H9 (cell line): Measurements from ENCODE around the gene LTB4R. TPM values are rescaled to one million over a fixed set of nuclear protein-coding genes. Genes with fewer than 3 reads are reported as not detected.

Experiments
- DNase-seq: peaks from one replicate; pipeline ENCODE4 v3.0.0-alpha.2; 2017
- H2AFZ ChIP-seq: one replicate; pipeline ENCODE4 v1.6.1; 2013; ENCODE audit warnings: mild to moderate bottlenecking, low read length, control low read depth, moderate library complexity
- H2AK5ac ChIP-seq: 2 replicates; pipeline ENCODE4 v1.6.1; 2013; ENCODE audit warnings: low read length, control low read depth, mixed read lengths; ENCODE audit not compliant: insufficient read length
- H2BK120ac ChIP-seq: one replicate; pipeline ENCODE4 v1.6.1; 2013; ENCODE audit warnings: low read depth, mild to moderate bottlenecking, low read length, control low read depth, inconsistent platforms; ENCODE audit not compliant: poor library complexity, severe bottlenecking
- H2BK12ac ChIP-seq: 2 replicates; pipeline ENCODE4 v1.6.1; 2013; ENCODE audit warnings: low read length, control low read depth, mixed read lengths, low read depth; ENCODE audit not compliant: insufficient read length
- H2BK15ac ChIP-seq: 2 replicates; pipeline ENCODE4 v1.6.1; 2013; ENCODE audit warnings: low read depth, low read length, control low read depth
- H2BK20ac ChIP-seq: one replicate; pipeline ENCODE4 v1.6.1; 2013; ENCODE audit warnings: low read depth, mild to moderate bottlenecking, low read length, control low read depth, inconsistent platforms; ENCODE audit not compliant: poor library complexity, severe bottlenecking
- H2BK5ac ChIP-seq: 2 replicates; pipeline ENCODE4 v1.6.1; 2013; ENCODE audit warnings: low read length, control low read depth, mixed read lengths; ENCODE audit not compliant: insufficient read length
- H3K14ac ChIP-seq: 2 replicates; pipeline ENCODE4 v1.6.1; 2013; ENCODE audit warnings: low read length, control low read depth; ENCODE audit not compliant: insufficient read depth
- H3K18ac ChIP-seq: 2 replicates; pipeline ENCODE4 v1.6.1; 2013; ENCODE audit warnings: low read depth, mild to moderate bottlenecking, mixed read lengths, low read length, control low read depth; ENCODE audit not compliant: insufficient read length
- H3K23ac ChIP-seq: 2 replicates; pipeline ENCODE4 v1.6.1; 2013; ENCODE audit warnings: low read length, control low read depth, mixed read lengths, low read depth; ENCODE audit not compliant: insufficient read length
- H3K23me2 ChIP-seq: 2 replicates; pipeline ENCODE4 v1.6.1; 2013; ENCODE audit warnings: low read depth, mild to moderate bottlenecking, mixed read lengths, low read length, control low read depth; ENCODE audit not compliant: insufficient read length, poor library complexity, severe bottlenecking
- H3K27ac ChIP-seq: 2 replicates; pipeline ENCODE4 v1.5.1; 2013; ENCODE audit warnings: low read length, control low read depth, mixed read lengths, low read depth; ENCODE audit not compliant: insufficient read length
- H3K27me3 ChIP-seq: 2 replicates; pipeline ENCODE4 v1.6.1; 2013; ENCODE audit warnings: low read length, control low read depth, inconsistent platforms; ENCODE audit not compliant: insufficient read depth
- H3K4ac ChIP-seq: 2 replicates; pipeline ENCODE4 v1.6.1; 2013; ENCODE audit warnings: low read depth, mild to moderate bottlenecking, control low read depth, inconsistent platforms, low read length, moderate library complexity
- H3K4me1 ChIP-seq: 2 replicates; pipeline ENCODE4 v1.6.1; 2013; ENCODE audit warnings: low read length, control low read depth, inconsistent platforms; ENCODE audit not compliant: insufficient read depth
- H3K4me2 ChIP-seq: 2 replicates; pipeline ENCODE4 v1.6.1; 2013; ENCODE audit warnings: low read length, control low read depth, mixed read lengths; ENCODE audit not compliant: insufficient read length, insufficient read depth
- H3K56ac ChIP-seq: 2 replicates; pipeline ENCODE4 v1.6.1; 2013; ENCODE audit warnings: low read depth, mild to moderate bottlenecking, mixed read lengths, low read length, control low read depth; ENCODE audit not compliant: insufficient read length
- H3K79me1 ChIP-seq: 2 replicates; pipeline ENCODE4 v1.6.1; 2013; ENCODE audit warnings: low read depth, mild to moderate bottlenecking, moderate library complexity, low read length, control low read depth, inconsistent platforms; ENCODE audit not compliant: insufficient read depth, poor library complexity, severe bottlenecking
- H3K79me2 ChIP-seq: 2 replicates; pipeline ENCODE4 v1.6.1; 2013; ENCODE audit warnings: low read length, control low read depth, inconsistent platforms; ENCODE audit not compliant: insufficient read depth
- H3K9ac ChIP-seq: 2 replicates; pipeline ENCODE4 v1.6.1; 2013; ENCODE audit warnings: low read length, control low read depth, mixed read lengths; ENCODE audit not compliant: insufficient read length; ENCODE audit errors: extremely low read depth
- H3K9me3 ChIP-seq: one replicate; pipeline ENCODE4 v1.6.1; 2013; ENCODE audit warnings: low read depth, low read length, inconsistent platforms; ENCODE audit not compliant: control insufficient read depth
- H3T11ph ChIP-seq: one replicate; pipeline ENCODE4 v1.6.1; 2013; ENCODE audit warnings: mild to moderate bottlenecking, low read length, control low read depth, inconsistent platforms
- H4K20me1 ChIP-seq: one replicate; pipeline ENCODE4 v1.6.1; 2013; ENCODE audit not compliant: control insufficient read depth, insufficient read length, insufficient read depth
- H4K5ac ChIP-seq: 2 replicates; pipeline ENCODE4 v1.6.1; 2013; ENCODE audit warnings: low read depth, mild to moderate bottlenecking, mixed read lengths, low read length, control low read depth; ENCODE audit not compliant: insufficient read length
- H4K8ac ChIP-seq: replicated peaks from 2 replicates; pipeline ENCODE4 v1.6.1; 2013; ENCODE audit warnings: low read length, control low read depth, mixed read lengths, low read depth; ENCODE audit not compliant: insufficient read length
- H4K91ac ChIP-seq: 2 replicates; pipeline ENCODE4 v1.6.1; 2013; ENCODE audit warnings: low read depth, mild to moderate bottlenecking, moderate library complexity, mixed read lengths, low read length, control low read depth; ENCODE audit not compliant: insufficient read length
- H3K27ac Mint-ChIP-seq, 3 experiments: 2 replicates in 2 of 3; 3 replicates in 1 of 3; pipeline ENCODE4 v1.8.0; 2020 to 2021; ENCODE audit warnings: mixed read lengths in 3 of 3, mild to moderate bottlenecking in 1 of 3, moderate library complexity in 1 of 3
- H3K27me3 Mint-ChIP-seq: 2 replicates; pipeline ENCODE4 v1.8.0; 2021; ENCODE audit warnings: low read depth, mild to moderate bottlenecking, moderate library complexity, mixed read lengths
- H3K36me3 Mint-ChIP-seq, 3 experiments: 2 replicates in 2 of 3; 3 replicates in 1 of 3; pipeline ENCODE4 v1.8.0; 2020 to 2021; ENCODE audit warnings: low read depth in 3 of 3, mixed read lengths in 3 of 3; ENCODE audit not compliant: insufficient read depth in 1 of 3
- H3K4me1 Mint-ChIP-seq, 2 experiments: 2 replicates each; pipeline ENCODE4 v1.8.0; 2020; ENCODE audit warnings: mixed read lengths in 2 of 2
- H3K4me3 Mint-ChIP-seq, 2 experiments: 2 replicates in 1 of 2; 3 replicates in 1 of 2; pipeline ENCODE4 v1.8.0; 2020 to 2021; ENCODE audit warnings: mild to moderate bottlenecking in 2 of 2, mixed read lengths in 2 of 2, moderate library complexity in 1 of 2
- H3K9me3 Mint-ChIP-seq, 2 experiments: 2 replicates in 1 of 2; 3 replicates in 1 of 2; pipeline ENCODE4 v1.8.0; 2020; ENCODE audit warnings: mild to moderate bottlenecking in 2 of 2, mixed read lengths in 2 of 2, moderate library complexity in 1 of 2
- CTCF ChIP-seq: fragments of 200-600 bp; sonication (generic); conservative IDR thresholded peaks from 3 replicates; pipeline ENCODE4 v1.8.0; 2021; ENCODE audit warnings: antibody characterized with exemption, mild to moderate bottlenecking
- WGBS: extraction: QIAGEN DNeasy Blood & Tissue Kit; methylation state at CpG from one replicate; pipeline ENCODE4 v1.1.7; 2013; ENCODE audit warnings: missing lambda C conversion rate, low lambda C conversion rate, mixed read lengths; ENCODE audit not compliant: insufficient read length; ENCODE audit errors: extremely low coverage; 5-methylcytosine and 5-hydroxymethylcytosine counted together
- total RNA-seq: library from RNA; stranded (reverse); gene quantifications from 2 replicates; pipeline ENCODE4 v1.2.1, GENCODE V29; 2021

LTB4R gene
- total RNA-seq, 1 experiment from 2014 or later: 8.9 TPM

- H3K79me1 ChIP-seq: no peaks in the 10 kb centered on the region
- no peaks in the 10 kb centered on the region for H3K27me3 Mint-ChIP-seq
Observed at GRCh38 chr14:24269910-24270536, 41.3 kb upstream of the LTB4R start.

More at GRCh38 chr14:24269910-24270536, 41.3 kb upstream of the LTB4R start:
- Histone ChIP-seq H2BK120ac (no peak overlapping the region), H3K9ac (no peak overlapping the region), H3K9me3 (no peaks in the 10 kb centered on the region), H3K23me2 (peaks cover 8% of the 10 kb centered on the region), H2AK5ac (no peak overlapping the region), H3T11ph (no peak overlapping the region), H4K5ac (no peak overlapping the region), H3K23ac (no peak overlapping the region), H4K20me1 (no peaks in the 10 kb centered on the region), H2BK12ac (no peak overlapping the region), H3K4me1 (no peaks in the 10 kb centered on the region), H2BK15ac (no peak overlapping the region), H3K27ac (no peak overlapping the region), H3K56ac (no peak overlapping the region), H3K14ac (no peak overlapping the region), H3K18ac (no peak overlapping the region), H2BK5ac (no peak overlapping the region), H3K4ac (no peak overlapping the region), H3K4me2 (peak overlapping the region; percentile 69), H3K27me3 (no peaks in the 10 kb centered on the region), H4K91ac (no peak overlapping the region), H2AFZ (no peak overlapping the region), H4K8ac (no peak overlapping the region), H3K79me2 (no peaks in the 10 kb centered on the region), H2BK20ac (no peak overlapping the region)
- H3K4me1 Mint-ChIP-seq: peaks cover 12 to 14% of the 10 kb centered on the region in 2 experiments
- H3K36me3 Mint-ChIP-seq: peaks cover 3 to 21% (median 14%) of the 10 kb centered on the region in 3 experiments; a peak in 5 of 7 replicates
- H3K27ac Mint-ChIP-seq: no peak overlapping the region
- no peak for DNase-seq
- peak overlapping the region; percentile 83 to 86; a peak in 3 of 5 replicates for H3K4me3 Mint-ChIP-seq
- no peaks in the 10 kb centered on the region for H3K9me3 Mint-ChIP-seq
- no peak for TF ChIP-seq CTCF
- no CpG with 5 or more reads among the region's 14 CpGs for WGBS
